Body of pancreas (tissue), 4 donors: ENCODE measurements around the gene ETV3.

Source experiments
- CTCF ChIP-seq, 7 experiments: fragments of 450-650 bp in 4 of 7; fragments of 200-600 bp in 3 of 7; sonication (generic) in 3 of 7; IDR thresholded peaks; one replicate each; pipeline ENCODE4 v1.5.1; 2016 to 2019; ENCODE audit warnings: antibody characterized with exemption in 7 of 7
- POLR2A ChIP-seq, 3 donors: fragments of 450-650 bp; IDR thresholded peaks; one replicate each; pipeline ENCODE4 v1.6.1; 2016; ENCODE audit warnings: antibody characterized with exemption in 3 of 3, mild to moderate bottlenecking in 2 of 3

- no peak for TF ChIP-seq CTCF (IDR thresholded peaks at IDR 0.05)
- TF ChIP-seq POLR2A (IDR thresholded peaks at IDR 0.05) = no peak
Observed at GRCh38 chr1:157092831-157093230, 45.4 kb downstream of the ETV3 start.
